H9 (cell line): ENCODE data around the gene COX10. TPM values are rescaled to one million over a fixed set of nuclear protein-coding genes. Genes with fewer than 3 reads are reported as not detected.
"Not testable (repeated sequence)": the region's sequence is repeated elsewhere in the genome, so short reads cannot be mapped to it uniquely, and the experiment has no call there.

Experiments used
- DNase-seq: peaks from one replicate; pipeline ENCODE4 v3.0.0-alpha.2; 2017
- H2AFZ ChIP-seq: one replicate; pipeline ENCODE4 v1.6.1; 2013; ENCODE audit warnings: mild to moderate bottlenecking, low read length, control low read depth, moderate library complexity
- H2AK5ac ChIP-seq: 2 replicates; pipeline ENCODE4 v1.6.1; 2013; ENCODE audit warnings: low read length, control low read depth, mixed read lengths; ENCODE audit not compliant: insufficient read length
- H2BK120ac ChIP-seq: one replicate; pipeline ENCODE4 v1.6.1; 2013; ENCODE audit warnings: low read depth, mild to moderate bottlenecking, low read length, control low read depth, inconsistent platforms; ENCODE audit not compliant: poor library complexity, severe bottlenecking
- H2BK12ac ChIP-seq: 2 replicates; pipeline ENCODE4 v1.6.1; 2013; ENCODE audit warnings: low read length, control low read depth, mixed read lengths, low read depth; ENCODE audit not compliant: insufficient read length
- H2BK15ac ChIP-seq: 2 replicates; pipeline ENCODE4 v1.6.1; 2013; ENCODE audit warnings: low read depth, low read length, control low read depth
- H2BK20ac ChIP-seq: one replicate; pipeline ENCODE4 v1.6.1; 2013; ENCODE audit warnings: low read depth, mild to moderate bottlenecking, low read length, control low read depth, inconsistent platforms; ENCODE audit not compliant: poor library complexity, severe bottlenecking
- H2BK5ac ChIP-seq: 2 replicates; pipeline ENCODE4 v1.6.1; 2013; ENCODE audit warnings: low read length, control low read depth, mixed read lengths; ENCODE audit not compliant: insufficient read length
- H3K14ac ChIP-seq: 2 replicates; pipeline ENCODE4 v1.6.1; 2013; ENCODE audit warnings: low read length, control low read depth; ENCODE audit not compliant: insufficient read depth
- H3K18ac ChIP-seq: 2 replicates; pipeline ENCODE4 v1.6.1; 2013; ENCODE audit warnings: low read depth, mild to moderate bottlenecking, mixed read lengths, low read length, control low read depth; ENCODE audit not compliant: insufficient read length
- H3K23ac ChIP-seq: 2 replicates; pipeline ENCODE4 v1.6.1; 2013; ENCODE audit warnings: low read length, control low read depth, mixed read lengths, low read depth; ENCODE audit not compliant: insufficient read length
- H3K23me2 ChIP-seq: 2 replicates; pipeline ENCODE4 v1.6.1; 2013; ENCODE audit warnings: low read depth, mild to moderate bottlenecking, mixed read lengths, low read length, control low read depth; ENCODE audit not compliant: insufficient read length, poor library complexity, severe bottlenecking
- H3K27ac ChIP-seq: 2 replicates; pipeline ENCODE4 v1.5.1; 2013; ENCODE audit warnings: low read length, control low read depth, mixed read lengths, low read depth; ENCODE audit not compliant: insufficient read length
- H3K27me3 ChIP-seq: 2 replicates; pipeline ENCODE4 v1.6.1; 2013; ENCODE audit warnings: low read length, control low read depth, inconsistent platforms; ENCODE audit not compliant: insufficient read depth
- H3K4ac ChIP-seq: 2 replicates; pipeline ENCODE4 v1.6.1; 2013; ENCODE audit warnings: low read depth, mild to moderate bottlenecking, control low read depth, inconsistent platforms, low read length, moderate library complexity
- H3K4me1 ChIP-seq: 2 replicates; pipeline ENCODE4 v1.6.1; 2013; ENCODE audit warnings: low read length, control low read depth, inconsistent platforms; ENCODE audit not compliant: insufficient read depth
- H3K4me2 ChIP-seq: 2 replicates; pipeline ENCODE4 v1.6.1; 2013; ENCODE audit warnings: low read length, control low read depth, mixed read lengths; ENCODE audit not compliant: insufficient read length, insufficient read depth
- H3K56ac ChIP-seq: 2 replicates; pipeline ENCODE4 v1.6.1; 2013; ENCODE audit warnings: low read depth, mild to moderate bottlenecking, mixed read lengths, low read length, control low read depth; ENCODE audit not compliant: insufficient read length
- H3K79me1 ChIP-seq: 2 replicates; pipeline ENCODE4 v1.6.1; 2013; ENCODE audit warnings: low read depth, mild to moderate bottlenecking, moderate library complexity, low read length, control low read depth, inconsistent platforms; ENCODE audit not compliant: insufficient read depth, poor library complexity, severe bottlenecking
- H3K79me2 ChIP-seq: 2 replicates; pipeline ENCODE4 v1.6.1; 2013; ENCODE audit warnings: low read length, control low read depth, inconsistent platforms; ENCODE audit not compliant: insufficient read depth
- H3K9ac ChIP-seq: 2 replicates; pipeline ENCODE4 v1.6.1; 2013; ENCODE audit warnings: low read length, control low read depth, mixed read lengths; ENCODE audit not compliant: insufficient read length; ENCODE audit errors: extremely low read depth
- H3K9me3 ChIP-seq: one replicate; pipeline ENCODE4 v1.6.1; 2013; ENCODE audit warnings: low read depth, low read length, inconsistent platforms; ENCODE audit not compliant: control insufficient read depth
- H3T11ph ChIP-seq: one replicate; pipeline ENCODE4 v1.6.1; 2013; ENCODE audit warnings: mild to moderate bottlenecking, low read length, control low read depth, inconsistent platforms
- H4K20me1 ChIP-seq: one replicate; pipeline ENCODE4 v1.6.1; 2013; ENCODE audit not compliant: control insufficient read depth, insufficient read length, insufficient read depth
- H4K5ac ChIP-seq: 2 replicates; pipeline ENCODE4 v1.6.1; 2013; ENCODE audit warnings: low read depth, mild to moderate bottlenecking, mixed read lengths, low read length, control low read depth; ENCODE audit not compliant: insufficient read length
- H4K8ac ChIP-seq: replicated peaks from 2 replicates; pipeline ENCODE4 v1.6.1; 2013; ENCODE audit warnings: low read length, control low read depth, mixed read lengths, low read depth; ENCODE audit not compliant: insufficient read length
- H4K91ac ChIP-seq: 2 replicates; pipeline ENCODE4 v1.6.1; 2013; ENCODE audit warnings: low read depth, mild to moderate bottlenecking, moderate library complexity, mixed read lengths, low read length, control low read depth; ENCODE audit not compliant: insufficient read length
- H3K27ac Mint-ChIP-seq, 3 experiments: 2 replicates in 2 of 3; 3 replicates in 1 of 3; pipeline ENCODE4 v1.8.0; 2020 to 2021; ENCODE audit warnings: mixed read lengths in 3 of 3, mild to moderate bottlenecking in 1 of 3, moderate library complexity in 1 of 3
- H3K27me3 Mint-ChIP-seq: 2 replicates; pipeline ENCODE4 v1.8.0; 2021; ENCODE audit warnings: low read depth, mild to moderate bottlenecking, moderate library complexity, mixed read lengths
- H3K36me3 Mint-ChIP-seq, 3 experiments: 2 replicates in 2 of 3; 3 replicates in 1 of 3; pipeline ENCODE4 v1.8.0; 2020 to 2021; ENCODE audit warnings: low read depth in 3 of 3, mixed read lengths in 3 of 3; ENCODE audit not compliant: insufficient read depth in 1 of 3
- H3K4me1 Mint-ChIP-seq, 2 experiments: 2 replicates each; pipeline ENCODE4 v1.8.0; 2020; ENCODE audit warnings: mixed read lengths in 2 of 2
- H3K4me3 Mint-ChIP-seq, 2 experiments: 2 replicates in 1 of 2; 3 replicates in 1 of 2; pipeline ENCODE4 v1.8.0; 2020 to 2021; ENCODE audit warnings: mild to moderate bottlenecking in 2 of 2, mixed read lengths in 2 of 2, moderate library complexity in 1 of 2
- H3K9me3 Mint-ChIP-seq, 2 experiments: 2 replicates in 1 of 2; 3 replicates in 1 of 2; pipeline ENCODE4 v1.8.0; 2020; ENCODE audit warnings: mild to moderate bottlenecking in 2 of 2, mixed read lengths in 2 of 2, moderate library complexity in 1 of 2
- WGBS: extraction: QIAGEN DNeasy Blood & Tissue Kit; methylation state at CpG from one replicate; pipeline ENCODE4 v1.1.7; 2013; ENCODE audit warnings: missing lambda C conversion rate, low lambda C conversion rate, mixed read lengths; ENCODE audit not compliant: insufficient read length; ENCODE audit errors: extremely low coverage; 5-methylcytosine and 5-hydroxymethylcytosine counted together
- total RNA-seq: library from RNA; stranded (reverse); gene quantifications from 2 replicates; pipeline ENCODE4 v1.2.1, GENCODE V29; 2021

COX10 gene
- total RNA-seq, 1 experiment from 2014 or later, result 20.6 TPM

- H3K18ac ChIP-seq, H3K27me3 Mint-ChIP-seq, H4K8ac ChIP-seq, H3K4me3 Mint-ChIP-seq, H3K27ac ChIP-seq, H3K4me1 ChIP-seq, H3K9me3 ChIP-seq, H3K4me1 Mint-ChIP-seq, H3K27me3 ChIP-seq, DNase-seq, H2AK5ac ChIP-seq, H2BK12ac ChIP-seq, H2BK20ac ChIP-seq, H3K23ac ChIP-seq, H3K9me3 Mint-ChIP-seq, H2AFZ ChIP-seq, H2BK120ac ChIP-seq, H3K56ac ChIP-seq, H2BK15ac ChIP-seq, H4K91ac ChIP-seq, H3K4ac ChIP-seq, H4K5ac ChIP-seq, H3K79me2 ChIP-seq, H3K27ac Mint-ChIP-seq, H3K79me1 ChIP-seq, H4K20me1 ChIP-seq, H3K9ac ChIP-seq, H3T11ph ChIP-seq, H2BK5ac ChIP-seq, H3K4me2 ChIP-seq, H3K23me2 ChIP-seq, H3K36me3 Mint-ChIP-seq, H3K14ac ChIP-seq: not testable (repeated sequence)
- no CpG with 5 or more reads among the region's 2 CpGs for WGBS
Measured at GRCh38 chr17:14235047-14235446, 165.7 kb downstream of the COX10 start.

- H2AFZ ChIP-seq, H2BK120ac ChIP-seq, H3K27ac Mint-ChIP-seq, H4K20me1 ChIP-seq, H2BK5ac ChIP-seq, H3K27me3 ChIP-seq, H3K9me3 ChIP-seq, DNase-seq, H3K4me2 ChIP-seq, H3K79me1 ChIP-seq, H3K4ac ChIP-seq, H3K23ac ChIP-seq, H3K4me1 ChIP-seq, H3K14ac ChIP-seq, H3K27me3 Mint-ChIP-seq, H3K4me1 Mint-ChIP-seq, H3K18ac ChIP-seq, H3K27ac ChIP-seq, H3K56ac ChIP-seq, H2BK20ac ChIP-seq, H3K36me3 Mint-ChIP-seq, H4K5ac ChIP-seq, H4K91ac ChIP-seq, H2BK12ac ChIP-seq, H3K79me2 ChIP-seq, H3K23me2 ChIP-seq, H3K9ac ChIP-seq, H2AK5ac ChIP-seq, H4K8ac ChIP-seq, H3K9me3 Mint-ChIP-seq, H3T11ph ChIP-seq, H3K4me3 Mint-ChIP-seq, H2BK15ac ChIP-seq: not testable (repeated sequence)
- no CpG with 5 or more reads among the region's 9 CpGs for WGBS
Measured at GRCh38 chr17:14236032-14236431, 166.7 kb downstream of the COX10 start.
